ENCODE results near the gene STIMATE. TPM values are rescaled to one million over a fixed set of nuclear protein-coding genes. Genes with fewer than 3 reads are reported as not detected.

STIMATE gene
- total and polyA plus RNA-seq, 10 of the 15 experiments (the other 5 are each of a cell fraction or from before 2014, with no cell fraction given): 0.24 to 24.1 (median 15.4) TPM

GRCh38 chr3:52830535-52831258 lies 66.7 kb downstream of the STIMATE start, which contains the start of gene ITIH4:
Gene ITIH4, minus strand, starts transcription at chr3:52830672. Its CDS starts 30 bp downstream, at chr3:52830642.
- H2AFZ ChIP-seq (ENCODE audit: control insufficient read depth, low read depth, low read length): no peak within 1 kb of the TSS
- no peaks in the 10 kb centered on the region for H3K9me3 ChIP-seq (replicated peaks; ENCODE audit: control insufficient read depth, insufficient read depth, low read length)
- no peaks in the 10 kb centered on the region for H3K79me2 ChIP-seq (ENCODE audit: control insufficient read depth, insufficient read depth, low read length)
- no peak for DNase-seq (ENCODE audit: low read depth, low spot score)
- intact Hi-C loops (cut with micrococcal nuclease; ENCODE audit: unreplicated experiment): no loop called here
- no peaks in the 10 kb centered on the region for H4K20me1 ChIP-seq (ENCODE audit: control insufficient read depth, insufficient read depth)
- no peak within 1 kb of the TSS for H3K4me3 ChIP-seq
- in situ Hi-C loops (cut with MboI): no loop called here
- RAD21 ChIA-PET (ENCODE audit: unreplicated experiment): no interaction called here
- H3K27me3 ChIP-seq (replicated peaks in 1 of 2; ENCODE audit: control insufficient read depth in 2 of 2, insufficient read depth in 2 of 2, low read length in 1 of 2): no peaks in the 10 kb centered on the region
- SMC1A ChIA-PET (ENCODE audit: uncharacterized antibody, unreplicated experiment): no interaction called here
- no peak within 1 kb of the TSS for H3K4me2 ChIP-seq (ENCODE audit: control insufficient read depth, insufficient read depth)
- POLR2A ChIA-PET: no interaction called here
- H3K4me1 ChIP-seq (ENCODE audit: control insufficient read depth, insufficient read depth, low read length): no peaks in the 10 kb centered on the region
- no peak within 1 kb of the TSS for H3K27ac ChIP-seq (ENCODE audit: control insufficient read depth, insufficient read depth)
- 83% methylated on average over 16 of the region's 16 CpGs for WGBS (ENCODE audit: insufficient coverage, insufficient replicate concordance, low lambda C conversion rate, missing lambda C conversion rate)
- CTCF ChIA-PET: no interaction called here
- no TSS peak for BruUV-seq (replicated peaks)
- FAIRE-seq: no peak
- no peak for ATAC-seq
- no peak within 1 kb of the TSS for H3K9ac ChIP-seq (ENCODE audit: control insufficient read depth, insufficient read depth, low read length)
- H3K36me3 ChIP-seq (ENCODE audit: control insufficient read depth in 2 of 2, insufficient read depth in 2 of 2, low read length in 1 of 2): no peaks in the 10 kb centered on the region; a peak in 2 of 4 replicates
- TF ChIP-seq BMI1 (IDR thresholded peaks at IDR 0.05; ENCODE audit: borderline replicate concordance) (no peak), ZBTB11 (CRISPR knock-in tag; IDR thresholded peaks at IDR 0.05) (no peak), BCLAF1 (IDR thresholded peaks at IDR 0.05) (no peak), SMC3 (IDR thresholded peaks at IDR 0.05; ENCODE audit: borderline replicate concordance, low read length) (no peak), RCOR1 (conservative IDR thresholded peaks at IDR 0.05; ENCODE audit: low read depth, low read length) (no peak), MYC (IDR thresholded peaks at IDR 0.05; ENCODE audit: insufficient read depth, insufficient read length, insufficient replicate concordance, low read length, severe bottlenecking) (no peak), SRF (IDR thresholded peaks at IDR 0.05; ENCODE audit: low read depth in 2 of 2, low read length in 2 of 2) (no peak), POLR2A (IDR thresholded peaks at IDR 0.05; ENCODE audit: low read depth, low read length) (no peak), DPF2 (IDR thresholded peaks at IDR 0.05) (no peak), SIX5 (IDR thresholded peaks at IDR 0.05; ENCODE audit: low read depth, low read length, severe bottlenecking) (no peak), ZBTB40 (IDR thresholded peaks at IDR 0.05; ENCODE audit: borderline replicate concordance) (no peak)

Measured in GM12878 (cell line).